Brain microvascular endothelial cell (primary cell): ENCODE results near the gene PCDHB13.
A peak's percentile ranks its signal among the peaks of the same experiment; 100 is the strongest.
"Not testable (repeated sequence)": the region's sequence is repeated elsewhere in the genome, so short reads cannot be mapped to it uniquely, and the experiment has no call there.

ENCODE experiments used
- DNase-seq: peaks from one replicate; pipeline ENCODE4 v3.0.0-alpha.2; 2020
- H3K27ac ChIP-seq: fragments of 250-450 bp; sonication (Bioruptor Pico); 2 replicates; pipeline ENCODE4 v1.5.1; 2020; ENCODE audit warnings: mild to moderate bottlenecking, moderate library complexity
- H3K27me3 ChIP-seq: fragments of 250-450 bp; sonication (Bioruptor Pico); replicated peaks from 2 replicates; pipeline ENCODE4 v1.5.1; 2020; ENCODE audit warnings: mild to moderate bottlenecking
- H3K36me3 ChIP-seq: fragments of 250-450 bp; sonication (Bioruptor Pico); replicated peaks from 2 replicates; pipeline ENCODE4 v1.5.1; 2020; ENCODE audit warnings: mild to moderate bottlenecking
- H3K4me3 ChIP-seq: 2 replicates; pipeline ENCODE4 v1.5.1; 2011; ENCODE audit warnings: low read depth, mild to moderate bottlenecking, control low read depth, low read length, moderate library complexity
- in situ Hi-C: cut with HindIII; loops from 2 replicates; pipeline ENCODE4 v1.10.0; 2017; ENCODE audit warnings: low sequenced_read_pairs, low pct_ligation_motif_present
- TF ChIP-seq, protein P1 (sequence below): IDR thresholded peaks from 2 replicates; pipeline ENCODE4 v1.5.1; 2011; ENCODE audit warnings: low read depth, mild to moderate bottlenecking, moderate library complexity, low read length, control low read depth, inconsistent platforms; ENCODE audit errors: missing control alignments

Gene PCDHB13

DNA sequence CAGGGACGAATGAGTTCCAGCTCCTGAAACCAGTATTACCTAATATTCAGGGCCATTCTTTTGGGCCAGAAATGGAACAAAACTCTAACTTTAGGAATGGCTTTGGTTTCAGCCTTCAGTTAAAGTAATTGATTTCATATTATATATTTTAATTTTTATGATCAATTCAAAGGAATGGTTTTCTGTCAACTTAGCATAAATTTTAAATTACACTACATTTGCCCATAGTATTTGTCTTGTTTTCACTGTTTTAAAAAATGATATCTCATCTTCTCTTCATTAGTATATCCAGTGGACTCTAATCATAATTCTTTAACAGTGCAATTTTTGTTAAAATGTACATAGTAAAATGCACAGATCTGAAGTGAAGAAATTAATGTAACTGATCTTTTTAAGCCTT, 33.4 kb upstream of the PCDHB13 start:
- Histone ChIP-seq H3K4me3 (no peak overlapping the region), H3K27ac (no peak overlapping the region), H3K27me3 (no peaks in the 10 kb centered on the region), H3K36me3 (no peaks in the 10 kb centered on the region)
- DNase-seq, result no peak
- in situ Hi-C loops, result no loop called here
- TF ChIP-seq, protein P1, sequence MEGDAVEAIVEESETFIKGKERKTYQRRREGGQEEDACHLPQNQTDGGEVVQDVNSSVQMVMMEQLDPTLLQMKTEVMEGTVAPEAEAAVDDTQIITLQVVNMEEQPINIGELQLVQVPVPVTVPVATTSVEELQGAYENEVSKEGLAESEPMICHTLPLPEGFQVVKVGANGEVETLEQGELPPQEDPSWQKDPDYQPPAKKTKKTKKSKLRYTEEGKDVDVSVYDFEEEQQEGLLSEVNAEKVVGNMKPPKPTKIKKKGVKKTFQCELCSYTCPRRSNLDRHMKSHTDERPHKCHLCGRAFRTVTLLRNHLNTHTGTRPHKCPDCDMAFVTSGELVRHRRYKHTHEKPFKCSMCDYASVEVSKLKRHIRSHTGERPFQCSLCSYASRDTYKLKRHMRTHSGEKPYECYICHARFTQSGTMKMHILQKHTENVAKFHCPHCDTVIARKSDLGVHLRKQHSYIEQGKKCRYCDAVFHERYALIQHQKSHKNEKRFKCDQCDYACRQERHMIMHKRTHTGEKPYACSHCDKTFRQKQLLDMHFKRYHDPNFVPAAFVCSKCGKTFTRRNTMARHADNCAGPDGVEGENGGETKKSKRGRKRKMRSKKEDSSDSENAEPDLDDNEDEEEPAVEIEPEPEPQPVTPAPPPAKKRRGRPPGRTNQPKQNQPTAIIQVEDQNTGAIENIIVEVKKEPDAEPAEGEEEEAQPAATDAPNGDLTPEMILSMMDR, result no peak

DNA sequence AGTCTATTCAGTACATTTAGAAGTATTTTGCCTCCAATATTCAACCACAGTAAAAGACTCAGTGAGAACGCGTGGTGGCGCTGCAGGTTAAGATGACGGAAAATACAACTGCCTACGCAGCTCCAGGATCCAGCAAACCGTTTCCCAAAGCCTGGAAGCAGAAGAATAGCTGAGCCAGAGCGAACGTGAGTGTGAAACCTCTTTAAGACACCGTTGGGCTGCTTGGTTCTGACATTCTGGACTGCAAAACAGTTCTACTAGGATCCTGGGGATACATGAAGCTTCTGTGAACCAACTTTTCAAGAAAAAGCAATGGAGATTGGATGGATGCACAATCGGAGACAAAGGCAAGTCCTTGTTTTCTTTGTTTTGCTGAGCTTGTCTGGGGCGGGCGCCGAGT, 31.5 kb upstream of the PCDHB13 start, which contains the start of gene PCDHB16:
Gene PCDHB16, plus strand, starts transcription at position 140 of the 400 bp plus-strand sequence. Its CDS starts 173 bp downstream, at position 313.
- no peak within 1 kb of the TSS for H3K4me3 ChIP-seq
- H3K27me3 ChIP-seq, result no peaks in the 10 kb centered on the region
- TF ChIP-seq, protein P1, result no peak
- no peaks in the 10 kb centered on the region for H3K36me3 ChIP-seq
- DNase-seq, result no peak
- in situ Hi-C loops, result no loop called here
- H3K27ac ChIP-seq, result no peak within 1 kb of the TSS

DNA sequence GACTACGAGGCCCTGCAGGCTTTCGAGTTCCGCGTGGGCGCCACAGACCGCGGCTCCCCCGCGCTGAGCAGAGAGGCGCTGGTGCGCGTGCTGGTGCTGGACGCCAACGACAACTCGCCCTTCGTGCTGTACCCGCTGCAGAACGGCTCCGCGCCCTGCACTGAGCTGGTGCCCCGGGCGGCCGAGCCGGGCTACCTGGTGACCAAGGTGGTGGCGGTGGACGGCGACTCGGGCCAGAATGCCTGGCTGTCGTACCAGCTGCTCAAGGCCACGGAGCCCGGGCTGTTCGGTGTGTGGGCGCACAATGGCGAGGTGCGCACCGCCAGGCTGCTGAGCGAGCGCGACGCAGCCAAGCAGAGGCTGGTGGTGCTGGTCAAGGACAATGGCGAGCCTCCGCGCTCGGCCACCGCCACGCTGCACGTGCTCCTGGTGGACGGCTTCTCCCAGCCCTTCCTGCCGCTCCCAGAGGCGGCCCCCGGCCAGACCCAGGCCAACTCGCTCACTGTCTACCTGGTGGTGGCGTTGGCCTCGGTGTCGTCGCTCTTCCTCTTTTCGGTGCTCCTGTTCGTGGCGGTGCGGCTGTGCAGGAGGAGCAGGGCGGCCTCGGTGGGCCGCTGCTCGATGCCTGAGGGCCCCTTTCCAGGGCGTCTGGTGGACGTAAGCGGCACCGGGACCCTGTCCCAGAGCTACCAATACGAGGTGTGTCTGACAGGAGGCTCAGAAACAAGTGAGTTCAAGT, 29.4 kb upstream of the PCDHB13 start:
- H3K27ac ChIP-seq, in situ Hi-C loops, H3K27me3 ChIP-seq, H3K36me3 ChIP-seq, DNase-seq, H3K4me3 ChIP-seq: not testable (repeated sequence)

DNA sequence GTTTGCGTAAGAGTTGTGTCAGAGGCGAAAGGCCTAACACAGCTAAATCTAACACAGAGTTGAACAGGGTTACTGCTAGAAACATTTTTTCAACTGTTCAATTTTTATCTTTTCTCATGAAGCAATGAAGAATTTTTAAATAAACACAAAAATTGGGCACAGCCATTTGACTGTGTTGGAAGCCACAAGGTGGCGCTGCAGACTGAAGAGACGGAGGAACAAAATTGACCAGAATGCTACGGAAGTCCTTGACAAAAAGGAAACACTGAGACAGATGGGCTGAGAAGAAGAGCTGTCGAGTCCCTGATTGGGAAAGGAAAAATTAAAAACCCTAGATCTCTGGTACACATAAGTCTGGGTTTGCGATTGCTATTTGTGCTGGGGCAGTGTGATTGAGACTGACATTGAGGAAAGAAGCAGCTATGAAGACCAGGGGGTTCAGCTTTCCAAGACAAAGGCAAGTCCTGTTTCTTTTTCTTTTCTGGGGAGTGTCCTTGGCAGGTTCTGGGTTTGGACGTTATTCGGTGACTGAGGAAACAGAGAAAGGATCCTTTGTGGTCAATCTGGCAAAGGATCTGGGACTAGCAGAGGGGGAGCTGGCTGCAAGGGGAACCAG, 26.7 kb upstream of the PCDHB13 start, which contains the start of gene PCDHB9:
Gene PCDHB9, plus strand, starts transcription at position 265 of the 616 bp plus-strand sequence. Its CDS starts 158 bp downstream, at position 423.
- Histone ChIP-seq H3K36me3 (no peaks in the 10 kb centered on the region), H3K27ac (no peak within 1 kb of the TSS), H3K4me3 (no peak within 1 kb of the TSS), H3K27me3 (no peaks in the 10 kb centered on the region)
- in situ Hi-C loops, result no loop called here
- DNase-seq, result no peak
- TF ChIP-seq, protein P1, result peak; percentile 44

DNA sequence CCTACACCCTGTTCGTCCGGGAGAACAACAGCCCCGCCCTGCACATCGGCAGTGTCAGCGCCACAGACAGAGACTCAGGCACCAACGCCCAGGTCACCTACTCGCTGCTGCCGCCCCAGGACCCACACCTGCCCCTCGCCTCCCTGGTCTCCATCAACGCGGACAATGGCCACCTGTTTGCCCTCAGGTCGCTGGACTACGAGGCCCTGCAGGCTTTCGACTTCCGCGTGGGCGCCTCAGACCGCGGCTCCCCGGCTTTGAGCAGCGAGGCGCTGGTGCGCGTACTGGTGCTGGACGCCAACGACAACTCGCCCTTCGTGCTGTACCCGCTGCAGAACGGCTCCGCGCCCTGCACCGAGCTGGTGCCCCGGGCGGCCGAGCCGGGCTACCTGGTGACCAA, 25.0 kb upstream of the PCDHB13 start:
- H3K27me3 ChIP-seq, H3K4me3 ChIP-seq, in situ Hi-C loops, H3K27ac ChIP-seq, H3K36me3 ChIP-seq, DNase-seq: not testable (repeated sequence)

DNA sequence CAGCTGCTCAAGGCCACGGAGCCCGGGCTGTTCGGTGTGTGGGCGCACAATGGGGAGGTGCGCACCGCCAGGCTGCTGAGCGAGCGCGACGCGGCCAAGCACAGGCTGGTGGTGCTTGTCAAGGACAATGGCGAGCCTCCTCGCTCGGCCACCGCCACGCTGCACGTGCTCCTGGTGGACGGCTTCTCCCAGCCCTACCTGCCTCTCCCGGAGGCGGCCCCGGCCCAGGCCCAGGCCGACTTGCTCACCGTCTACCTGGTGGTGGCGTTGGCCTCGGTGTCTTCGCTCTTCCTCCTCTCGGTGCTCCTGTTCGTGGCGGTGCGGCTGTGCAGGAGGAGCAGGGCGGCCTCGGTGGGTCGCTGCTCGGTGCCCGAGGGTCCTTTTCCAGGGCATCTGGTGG, 24.6 kb upstream of the PCDHB13 start:
- H3K4me3 ChIP-seq, DNase-seq, H3K36me3 ChIP-seq, H3K27me3 ChIP-seq, H3K27ac ChIP-seq, in situ Hi-C loops: not testable (repeated sequence)

DNA sequence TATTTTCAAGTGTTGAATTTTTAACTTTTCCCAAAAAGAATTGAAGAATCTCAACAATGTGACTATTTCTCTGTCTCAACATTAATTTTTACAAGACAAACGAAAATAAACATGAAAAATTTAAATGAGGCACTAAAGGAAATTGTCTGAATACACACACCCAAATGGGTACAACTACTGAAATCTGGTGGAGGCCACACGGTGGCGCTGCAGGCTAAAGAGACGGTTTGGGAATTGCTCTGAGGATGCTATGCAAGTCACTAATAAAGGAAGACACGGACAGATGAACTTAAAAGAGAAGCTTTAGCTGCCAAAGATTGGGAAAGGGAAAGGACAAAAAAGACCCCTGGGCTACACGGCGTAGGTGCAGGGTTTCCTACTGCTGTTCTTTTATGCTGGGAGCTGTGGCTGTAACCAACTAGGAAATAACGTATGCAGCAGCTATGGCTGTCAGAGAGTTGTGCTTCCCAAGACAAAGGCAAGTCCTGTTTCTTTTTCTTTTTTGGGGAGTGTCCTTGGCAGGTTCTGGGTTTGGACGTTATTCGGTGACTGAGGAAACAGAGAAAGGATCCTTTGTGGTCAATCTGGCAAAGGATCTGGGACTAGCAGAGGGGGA, 21.5 kb upstream of the PCDHB13 start, which contains the start of gene PCDHB10:
Gene PCDHB10, plus strand, starts transcription at position 244 of the 616 bp plus-strand sequence. Its CDS starts 200 bp downstream, at position 444.
- no peak for DNase-seq
- Histone ChIP-seq H3K4me3 (no peak within 1 kb of the TSS), H3K27ac (no peak within 1 kb of the TSS), H3K27me3 (no peaks in the 10 kb centered on the region), H3K36me3 (no peaks in the 10 kb centered on the region)
- in situ Hi-C loops, result no loop called here
- TF ChIP-seq, protein P1, result peak; percentile 45

DNA sequence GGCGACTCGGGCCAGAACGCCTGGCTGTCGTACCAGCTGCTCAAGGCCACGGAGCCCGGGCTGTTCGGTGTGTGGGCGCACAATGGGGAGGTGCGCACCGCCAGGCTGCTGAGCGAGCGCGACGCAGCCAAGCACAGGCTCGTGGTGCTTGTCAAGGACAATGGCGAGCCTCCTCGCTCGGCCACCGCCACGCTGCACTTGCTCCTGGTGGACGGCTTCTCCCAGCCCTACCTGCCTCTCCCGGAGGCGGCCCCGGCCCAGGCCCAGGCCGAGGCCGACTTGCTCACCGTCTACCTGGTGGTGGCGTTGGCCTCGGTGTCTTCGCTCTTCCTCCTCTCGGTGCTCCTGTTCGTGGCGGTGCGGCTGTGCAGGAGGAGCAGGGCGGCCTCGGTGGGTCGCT, 19.4 kb upstream of the PCDHB13 start:
- DNase-seq, H3K27me3 ChIP-seq, H3K27ac ChIP-seq, H3K36me3 ChIP-seq, in situ Hi-C loops, H3K4me3 ChIP-seq: not testable (repeated sequence)
